Fibroblast of lung (primary cell): ENCODE measurements around the gene TEC. TPM values are rescaled to one million over a fixed set of nuclear protein-coding genes. Genes with fewer than 3 reads are reported as not detected.
A peak's percentile ranks its signal among the peaks of the same experiment; 100 is the strongest.

Experiments
- DNase-seq, 2 donors: peaks; one replicate each; pipeline versions ENCODE4 v3.0.0 to v3.0.0-alpha.2; 2010; ENCODE audit warnings: low read depth in 2 of 2
- H2AFZ ChIP-seq: 2 replicates; pipeline ENCODE4 v1.5.1; 2012; ENCODE audit warnings: low read length, control low read depth, inconsistent platforms
- H3K27ac ChIP-seq: 2 replicates; pipeline ENCODE4 v1.5.1; 2011; ENCODE audit warnings: low read length, control low read depth; ENCODE audit not compliant: insufficient read depth
- H3K27me3 ChIP-seq: 2 replicates; pipeline ENCODE4 v1.5.1; 2011; ENCODE audit warnings: mild to moderate bottlenecking, low read length; ENCODE audit not compliant: control insufficient read depth, insufficient read depth
- H3K36me3 ChIP-seq: 2 replicates; pipeline ENCODE4 v1.5.1; 2011; ENCODE audit warnings: low read length; ENCODE audit not compliant: control insufficient read depth, insufficient read depth
- H3K4me1 ChIP-seq: 2 replicates; pipeline ENCODE4 v1.5.1; 2011; ENCODE audit warnings: low read length; ENCODE audit not compliant: control insufficient read depth, insufficient read depth; ENCODE audit errors: extremely low read depth
- H3K4me2 ChIP-seq: 2 replicates; pipeline ENCODE4 v1.5.1; 2011; ENCODE audit warnings: low read length, control low read depth; ENCODE audit not compliant: insufficient read depth; ENCODE audit errors: extremely low read depth
- H3K4me3 ChIP-seq, 4 experiments: fragments of 200-600 bp in 1 of 4; sonication (generic) in 1 of 4; replicated peaks in 1 of 4; 2 replicates each; pipeline ENCODE4 v1.5.1; 2011 to 2016; ENCODE audit warnings: low read length in 4 of 4, low read depth in 3 of 4, mild to moderate bottlenecking in 3 of 4, control low read depth in 2 of 4, inconsistent platforms in 1 of 4, mixed read lengths in 1 of 4; ENCODE audit not compliant: insufficient read depth in 1 of 4; ENCODE audit errors: control extremely low read depth in 1 of 4
- H3K79me2 ChIP-seq: 2 replicates; pipeline ENCODE4 v1.5.1; 2012; ENCODE audit warnings: mild to moderate bottlenecking, low read length, inconsistent platforms; ENCODE audit not compliant: control insufficient read depth, insufficient read depth
- H3K9ac ChIP-seq: 2 replicates; pipeline ENCODE4 v1.5.1; 2011; ENCODE audit warnings: mild to moderate bottlenecking, low read length, control low read depth; ENCODE audit not compliant: insufficient read depth
- H3K9me3 ChIP-seq: 2 replicates; pipeline ENCODE4 v1.5.1; 2012; ENCODE audit warnings: low read depth, low read length; ENCODE audit not compliant: control insufficient read depth, insufficient read depth
- H4K20me1 ChIP-seq: 2 replicates; pipeline ENCODE4 v1.5.1; 2011; ENCODE audit warnings: low read length; ENCODE audit not compliant: control insufficient read depth, insufficient read depth; ENCODE audit errors: extremely low read depth
- EZH2 ChIP-seq: IDR thresholded peaks from 2 replicates; pipeline ENCODE4 v1.5.1; 2012; ENCODE audit warnings: low read length, control low read depth, mild to moderate bottlenecking; ENCODE audit errors: missing control alignments
- polyA plus RNA-seq, 2 donors: library from polyadenylated mRNA; depleted of rRNA in 1 of 2; stranded (reverse) in 1 of 2; unstranded in 1 of 2; fragments of >200 nt; gene quantifications; 2 replicates each; pipeline ENCODE4 v1.2.1, GENCODE V29; 2011 to 2012; ENCODE audit warnings: missing spikeins in 1 of 2
- total RNA-seq: library from RNA; depleted of rRNA; stranded (reverse); fragments of >200 nt; gene quantifications from 2 replicates; pipeline ENCODE4 v1.2.1, GENCODE V29; 2014
- TF ChIP-seq, protein P1 (sequence below), 2 donors: IDR thresholded peaks in 1 of 2; conservative IDR thresholded peaks in 1 of 2; 1 replicate in 1 of 2; 2 replicates in 1 of 2; pipeline ENCODE4 v1.5.1; 2011 to 2012; ENCODE audit warnings: low read length in 2 of 2, control low read depth in 1 of 2, inconsistent platforms in 1 of 2, low read depth in 1 of 2, mild to moderate bottlenecking in 1 of 2

Gene TEC
- total and polyA plus RNA-seq, 2 donors (not counting 1 experiment from before 2014, with no cell fraction given): 0.79 to 5.3 TPM

DNA sequence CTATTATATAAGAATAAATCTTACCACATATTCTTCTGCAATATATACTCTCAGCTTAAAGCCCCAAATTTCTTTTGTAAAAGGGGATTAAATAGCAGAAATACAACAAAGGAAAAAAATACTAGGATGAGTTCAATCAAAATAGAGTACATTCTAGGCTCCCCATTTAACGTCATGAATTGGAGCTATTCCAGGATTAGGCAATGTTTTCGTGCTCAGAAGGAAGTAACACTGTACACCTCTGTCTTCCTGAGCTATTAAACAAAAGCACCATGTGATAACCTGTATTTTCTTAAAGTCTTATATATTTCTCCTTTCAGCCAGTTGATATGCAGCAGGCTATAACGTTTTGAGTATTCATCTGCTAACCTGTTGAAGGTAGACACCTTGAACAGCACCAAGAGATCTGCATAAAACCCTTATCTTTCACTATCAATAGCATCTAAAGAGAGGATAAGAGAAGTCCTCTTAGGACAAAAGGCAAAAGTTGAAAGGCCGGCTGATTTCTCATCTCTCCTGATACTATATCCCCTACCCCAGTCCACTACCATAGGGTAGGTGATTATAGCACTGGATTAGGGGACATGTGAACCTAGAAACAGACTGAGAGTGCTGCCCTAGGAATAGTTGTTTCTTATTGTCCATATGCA, 31.5 kb downstream of the TEC start:
- peak in 1 of 2 donors; percentile 57 for DNase-seq
- no peak for TF ChIP-seq EZH2
- TF ChIP-seq, protein P1, sequence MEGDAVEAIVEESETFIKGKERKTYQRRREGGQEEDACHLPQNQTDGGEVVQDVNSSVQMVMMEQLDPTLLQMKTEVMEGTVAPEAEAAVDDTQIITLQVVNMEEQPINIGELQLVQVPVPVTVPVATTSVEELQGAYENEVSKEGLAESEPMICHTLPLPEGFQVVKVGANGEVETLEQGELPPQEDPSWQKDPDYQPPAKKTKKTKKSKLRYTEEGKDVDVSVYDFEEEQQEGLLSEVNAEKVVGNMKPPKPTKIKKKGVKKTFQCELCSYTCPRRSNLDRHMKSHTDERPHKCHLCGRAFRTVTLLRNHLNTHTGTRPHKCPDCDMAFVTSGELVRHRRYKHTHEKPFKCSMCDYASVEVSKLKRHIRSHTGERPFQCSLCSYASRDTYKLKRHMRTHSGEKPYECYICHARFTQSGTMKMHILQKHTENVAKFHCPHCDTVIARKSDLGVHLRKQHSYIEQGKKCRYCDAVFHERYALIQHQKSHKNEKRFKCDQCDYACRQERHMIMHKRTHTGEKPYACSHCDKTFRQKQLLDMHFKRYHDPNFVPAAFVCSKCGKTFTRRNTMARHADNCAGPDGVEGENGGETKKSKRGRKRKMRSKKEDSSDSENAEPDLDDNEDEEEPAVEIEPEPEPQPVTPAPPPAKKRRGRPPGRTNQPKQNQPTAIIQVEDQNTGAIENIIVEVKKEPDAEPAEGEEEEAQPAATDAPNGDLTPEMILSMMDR (conservative IDR thresholded peaks at IDR 0.05 in 1 of 2, IDR thresholded peaks at IDR 0.05 in 1 of 2; ENCODE audit: low read depth in 1 of 2, low read length in 2 of 2): no peak
- no peak overlapping the region for H3K27ac ChIP-seq

DNA sequence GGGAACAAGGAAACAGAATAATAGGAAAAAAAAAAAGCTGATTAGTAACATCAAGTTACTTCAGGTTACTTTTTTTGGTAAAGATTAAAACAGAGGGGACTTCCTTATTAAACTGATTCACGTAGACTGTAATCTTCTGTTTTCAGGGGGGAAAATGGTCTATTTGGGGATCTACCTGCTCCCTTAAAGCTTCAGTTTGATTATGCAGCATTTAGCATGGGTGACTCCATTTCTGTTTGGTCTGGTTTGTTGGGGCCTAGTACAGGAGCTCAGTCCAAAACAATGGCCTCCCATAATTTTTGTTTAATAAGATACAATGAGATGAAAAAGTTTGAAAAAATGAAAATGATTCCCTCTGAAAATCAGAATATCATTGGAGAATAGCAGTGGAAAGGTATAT, 34.6 kb downstream of the TEC start:
- no peak overlapping the region for H3K4me2 ChIP-seq
- no peaks in the 10 kb centered on the region for H3K27me3 ChIP-seq
- no peak overlapping the region for H3K27ac ChIP-seq
- H3K36me3 ChIP-seq: no peaks in the 10 kb centered on the region
- H3K79me2 ChIP-seq: no peaks in the 10 kb centered on the region
- no peaks in the 10 kb centered on the region for H3K9me3 ChIP-seq
- H3K4me1 ChIP-seq: no peaks in the 10 kb centered on the region
- no peaks in the 10 kb centered on the region for H4K20me1 ChIP-seq
- no peak for DNase-seq
- no peak overlapping the region for H2AFZ ChIP-seq
- TF ChIP-seq, protein P1 (conservative IDR thresholded peaks at IDR 0.05 in 1 of 2, IDR thresholded peaks at IDR 0.05 in 1 of 2; ENCODE audit: low read depth in 1 of 2, low read length in 2 of 2): no peak
- no peak for TF ChIP-seq EZH2
- no peak overlapping the region for H3K4me3 ChIP-seq
- H3K9ac ChIP-seq: no peak overlapping the region

More for the DNA sequence above, 31.5 kb downstream of the TEC start:
- H3K79me2 ChIP-seq: no peaks in the 10 kb centered on the region
- H3K4me1 ChIP-seq: no peaks in the 10 kb centered on the region
- no peaks in the 10 kb centered on the region for H3K9me3 ChIP-seq
- no peaks in the 10 kb centered on the region for H4K20me1 ChIP-seq
- H3K4me2 ChIP-seq: no peak overlapping the region
- no peak overlapping the region for H3K4me3 ChIP-seq
- H2AFZ ChIP-seq: no peak overlapping the region
- H3K27me3 ChIP-seq: no peaks in the 10 kb centered on the region
- H3K36me3 ChIP-seq: no peaks in the 10 kb centered on the region
- H3K9ac ChIP-seq: no peak overlapping the region

DNA sequence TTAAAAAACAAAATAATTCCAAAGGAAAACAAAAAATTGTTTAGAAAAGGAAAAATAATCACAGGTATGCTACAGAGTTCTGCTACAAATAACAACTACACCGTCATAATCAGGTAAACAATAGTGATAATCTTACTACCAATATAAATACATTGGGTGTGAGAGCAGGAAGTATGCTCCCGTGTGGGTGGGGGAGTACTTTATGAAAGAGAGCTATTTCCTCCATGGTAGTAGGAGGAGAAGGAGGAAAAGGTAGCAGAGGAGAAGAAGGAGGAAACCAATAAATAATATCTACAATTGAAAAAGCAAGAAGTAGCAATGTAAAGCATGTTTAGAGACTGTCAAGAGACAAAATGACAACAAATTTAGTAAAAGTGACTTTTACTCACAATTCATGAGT, 35.1 kb downstream of the TEC start:
- Histone ChIP-seq H2AFZ (no peak overlapping the region), H3K79me2 (no peaks in the 10 kb centered on the region)

More for the DNA sequence above, 35.1 kb downstream of the TEC start:
- Histone ChIP-seq H3K9me3 (no peaks in the 10 kb centered on the region), H4K20me1 (no peaks in the 10 kb centered on the region), H3K36me3 (no peaks in the 10 kb centered on the region), H3K4me1 (no peaks in the 10 kb centered on the region), H3K4me3 (no peak overlapping the region), H3K27me3 (no peaks in the 10 kb centered on the region), H3K9ac (no peak overlapping the region), H3K4me2 (no peak overlapping the region), H3K27ac (no peak overlapping the region)
- TF ChIP-seq, protein P1 (conservative IDR thresholded peaks at IDR 0.05 in 1 of 2, IDR thresholded peaks at IDR 0.05 in 1 of 2; ENCODE audit: low read depth in 1 of 2, low read length in 2 of 2): no peak
- no peak for TF ChIP-seq EZH2
- no peak for DNase-seq
